CD14-positive monocyte (primary cell): ENCODE measurements around the gene MAP4K3. TPM values are rescaled to one million over a fixed set of nuclear protein-coding genes. Genes with fewer than 3 reads are reported as not detected.

Source experiments
- DNase-seq, 3 donors: peaks; one replicate each; pipeline ENCODE4 v3.0.0-alpha.2; 2011 to 2022
- H2AFZ ChIP-seq: 2 replicates; pipeline ENCODE4 v1.6.0; 2012; ENCODE audit warnings: mild to moderate bottlenecking, low read depth, low read length, inconsistent platforms; ENCODE audit not compliant: insufficient read depth, poor library complexity, severe bottlenecking
- H3K27ac ChIP-seq, 2 donors: 1 replicate in 1 of 2; 2 replicates in 1 of 2; pipeline ENCODE4 v1.5.1; 2012 to 2013; ENCODE audit warnings: low read length in 2 of 2, control low read depth in 1 of 2, inconsistent platforms in 1 of 2, low read depth in 1 of 2, mild to moderate bottlenecking in 1 of 2
- H3K27me3 ChIP-seq, 2 donors: one replicate each; pipeline versions ENCODE4 v1.6.0 to v1.6.1; 2011 to 2013; ENCODE audit warnings: low read length in 2 of 2; ENCODE audit not compliant: control insufficient read depth in 2 of 2, insufficient read depth in 2 of 2
- H3K36me3 ChIP-seq, 2 donors: replicated peaks in 1 of 2; 1 replicate in 1 of 2; 2 replicates in 1 of 2; pipeline versions ENCODE4 v1.5.1 to v1.6.1; 2012 to 2013; ENCODE audit warnings: low read length in 2 of 2, control low read depth in 1 of 2, inconsistent platforms in 1 of 2, mild to moderate bottlenecking in 1 of 2; ENCODE audit not compliant: insufficient read depth in 2 of 2, control insufficient read depth in 1 of 2
- H3K4me1 ChIP-seq, 2 donors: 1 replicate in 1 of 2; 2 replicates in 1 of 2; pipeline versions ENCODE4 v1.5.1 to v1.6.1; 2012 to 2013; ENCODE audit warnings: low read length in 2 of 2, control low read depth in 1 of 2, inconsistent platforms in 1 of 2, mild to moderate bottlenecking in 1 of 2, moderate library complexity in 1 of 2; ENCODE audit not compliant: insufficient read depth in 2 of 2, control insufficient read depth in 1 of 2
- H3K4me2 ChIP-seq: replicated peaks from 2 replicates; pipeline ENCODE3; 2012; ENCODE audit warnings: low read length, moderate library complexity, mild to moderate bottlenecking; ENCODE audit not compliant: poor library complexity, severe bottlenecking; ENCODE audit errors: extremely low read depth
- H3K4me3 ChIP-seq, 3 experiments: fragments of 200-600 bp in 1 of 3; sonication (generic) in 1 of 3; replicated peaks in 1 of 3; 1 replicate in 2 of 3; 2 replicates in 1 of 3; pipeline ENCODE4 v1.5.1; 2011 to 2013; ENCODE audit warnings: low read length in 3 of 3, mild to moderate bottlenecking in 3 of 3, control low read depth in 2 of 3, low read depth in 2 of 3, inconsistent platforms in 1 of 3, moderate library complexity in 1 of 3
- H3K79me2 ChIP-seq: 2 replicates; pipeline ENCODE4 v1.6.0; 2012; ENCODE audit warnings: mild to moderate bottlenecking, control low read depth, inconsistent platforms, low read length, moderate library complexity; ENCODE audit not compliant: insufficient read depth
- H3K9ac ChIP-seq: 2 replicates; pipeline ENCODE4 v1.6.0; 2017; ENCODE audit warnings: low read length, mild to moderate bottlenecking; ENCODE audit not compliant: insufficient read depth, poor library complexity, severe bottlenecking
- H3K9me3 ChIP-seq, 2 donors: replicated peaks in 1 of 2; 1 replicate in 1 of 2; 2 replicates in 1 of 2; pipeline versions ENCODE4 v1.5.1 to v1.6.1; 2012 to 2013; ENCODE audit warnings: low read length in 2 of 2, control low read depth in 1 of 2; ENCODE audit not compliant: control insufficient read depth in 1 of 2, insufficient read depth in 1 of 2
- H4K20me1 ChIP-seq: 2 replicates; pipeline ENCODE4 v1.6.0; 2012; ENCODE audit warnings: mild to moderate bottlenecking, low read length, control low read depth, moderate library complexity; ENCODE audit not compliant: insufficient read depth
- H3K27ac Mint-ChIP-seq, 7 donors: one replicate each; pipeline ENCODE4 v1.8.0; 2020; ENCODE audit warnings: mild to moderate bottlenecking in 7 of 7, mixed read lengths in 7 of 7, moderate library complexity in 6 of 7, inconsistent platforms in 2 of 7
- H3K27me3 Mint-ChIP-seq, 3 donors: one replicate each; pipeline ENCODE4 v1.8.0; 2021 to 2022; ENCODE audit warnings: low read depth in 3 of 3, mild to moderate bottlenecking in 3 of 3, mixed read lengths in 3 of 3, moderate library complexity in 3 of 3, inconsistent platforms in 1 of 3
- H3K36me3 Mint-ChIP-seq, 2 donors: one replicate each; pipeline ENCODE4 v1.8.0; 2020; ENCODE audit warnings: mixed read lengths in 2 of 2, inconsistent platforms in 1 of 2, mild to moderate bottlenecking in 1 of 2
- H3K4me1 Mint-ChIP-seq: one replicate; pipeline ENCODE4 v1.8.0; 2020; ENCODE audit warnings: mild to moderate bottlenecking, mixed read lengths
- H3K4me3 Mint-ChIP-seq, 2 donors: one replicate each; pipeline ENCODE4 v1.8.0; 2020; ENCODE audit warnings: mild to moderate bottlenecking in 2 of 2, mixed read lengths in 2 of 2, moderate library complexity in 1 of 2
- H3K9me3 Mint-ChIP-seq, 7 donors: one replicate each; pipeline ENCODE4 v1.8.0; 2020 to 2022; ENCODE audit warnings: mixed read lengths in 7 of 7, mild to moderate bottlenecking in 6 of 7, moderate library complexity in 6 of 7, inconsistent platforms in 2 of 7
- CTCF ChIP-seq: fragments of 200-600 bp; IDR thresholded peaks from one replicate; pipeline ENCODE4 v1.8.0; 2022; ENCODE audit warnings: antibody characterized with exemption, mild to moderate bottlenecking
- WGBS: methylation state at CpG from one replicate; pipeline ENCODE4 v1.1.5; 2013; ENCODE audit warnings: missing lambda C conversion rate; ENCODE audit not compliant: insufficient coverage; 5-methylcytosine and 5-hydroxymethylcytosine counted together
- intact Hi-C, 2 donors: fragments of 100-400 bp; cut with micrococcal nuclease; formaldehyde crosslinking; loops; one replicate each; pipeline versions ENCODE4 v1.15.0 to v1.15.1; 2023
- polyA plus RNA-seq, 3 donors: library from polyadenylated mRNA; depleted of rRNA in 1 of 3; unstranded in 2 of 3; stranded (reverse) in 1 of 3; fragments of 300-500 nt in 2 of 3; fragments of >200 nt in 1 of 3; fragmentation: Illumina TruSeq in 2 of 3; gene quantifications; 1 replicate in 2 of 3; 2 replicates in 1 of 3; pipeline ENCODE4 v1.2.3, GENCODE V29; 2012 to 2021

The MAP4K3 gene
- polyA plus RNA-seq, 3 donors = 1.0 to 8.0 (median 4.0) TPM

- Histone ChIP-seq H3K4me2 (no peak overlapping the region), H3K36me3 (no peaks in the 10 kb centered on the region), H3K79me2 (peaks cover 38% of the 10 kb centered on the region), H2AFZ (no peak overlapping the region), H4K20me1 (peaks cover 69% of the 10 kb centered on the region), H3K27me3 (no peaks in the 10 kb centered on the region), H3K9ac (no peak overlapping the region), H3K4me1 (peaks cover 12% of the 10 kb centered on the region in 2 donors), H3K4me3 (no peak overlapping the region), H3K9me3 (no peaks in the 10 kb centered on the region), H3K27ac (no peak overlapping the region)
- Mint-ChIP-seq H3K9me3 (no peaks in the 10 kb centered on the region), H3K27me3 (no peaks in the 10 kb centered on the region), H3K4me1 (peaks cover 36% of the 10 kb centered on the region), H3K36me3 (no peaks in the 10 kb centered on the region), H3K4me3 (no peak overlapping the region), H3K27ac (no peak overlapping the region)
- WGBS = no CpG with 5 or more reads among the region's 3 CpGs
- DNase-seq = no peak
- intact Hi-C loops = no loop called here
- TF ChIP-seq CTCF = no peak
Observed at GRCh38 chr2:39409697-39410389, 27.2 kb downstream of the MAP4K3 start.

- Mint-ChIP-seq H3K9me3 (no peaks in the 10 kb centered on the region), H3K27me3 (no peaks in the 10 kb centered on the region), H3K36me3 (peaks cover 0 to 4% of the 10 kb centered on the region in 2 donors), H3K4me3 (peak overlapping the region in 1 of 2 donors; percentile 47), H3K27ac (peak overlapping the region; percentile 3 to 81 (median 58)), H3K4me1 (peaks cover 39% of the 10 kb centered on the region)
- peak; percentile 18 to 21 (median 20) for DNase-seq
- Histone ChIP-seq H3K79me2 (peaks cover 40% of the 10 kb centered on the region), H3K9ac (no peak overlapping the region), H3K36me3 (no peaks in the 10 kb centered on the region), H3K9me3 (no peaks in the 10 kb centered on the region), H4K20me1 (peaks cover 64% of the 10 kb centered on the region), H3K4me1 (peaks cover 12% of the 10 kb centered on the region in 2 donors), H3K27me3 (no peaks in the 10 kb centered on the region), H2AFZ (no peak overlapping the region), H3K4me3 (peak overlapping the region in 2 of 3 experiments; percentile 25 to 44), H3K27ac (peak overlapping the region in 1 of 2 donors; percentile 70), H3K4me2 (peak overlapping the region; percentile 56)
- 63% methylated on average over 2 of the region's 3 CpGs for WGBS
- intact Hi-C loops = no loop called here
- no peak for TF ChIP-seq CTCF
Observed at GRCh38 chr2:39408351-39409136, 28.5 kb downstream of the MAP4K3 start.
